OCI-LY1 (cell line): ENCODE measurements around the gene CITED2.

Source experiments
- H2AFZ ChIP-seq: fragments of 200-600 bp; sonication (generic), shearing (Covaris generic); 2 replicates; pipeline ENCODE4 v1.6.0; 2014; ENCODE audit warnings: antibody characterized with exemption, mild to moderate bottlenecking, low read length
- H3F3A ChIP-seq: fragments of 200-600 bp; sonication (generic), shearing (Covaris generic); 2 replicates; pipeline ENCODE4 v1.6.0; 2014; ENCODE audit warnings: mild to moderate bottlenecking, antibody characterized with exemption, low read length, moderate library complexity; ENCODE audit not compliant: insufficient read depth
- H3K27ac ChIP-seq: fragments of 200-600 bp; sonication (generic); 2 replicates; pipeline ENCODE4 v1.5.1; 2014; ENCODE audit warnings: low read length, mixed run types, mild to moderate bottlenecking, low read depth; ENCODE audit not compliant: poor library complexity, severe bottlenecking
- H3K27me3 ChIP-seq: fragments of 200-600 bp; sonication (generic); 2 replicates; pipeline ENCODE4 v1.6.0; 2014; ENCODE audit warnings: antibody characterized with exemption, mild to moderate bottlenecking, low read length, moderate library complexity; ENCODE audit not compliant: insufficient read depth
- H3K36me3 ChIP-seq: fragments of 200-600 bp; sonication (generic); 2 replicates; pipeline ENCODE4 v1.6.1; 2014; ENCODE audit warnings: mild to moderate bottlenecking, antibody characterized with exemption, low read length, moderate library complexity, mixed read lengths; ENCODE audit not compliant: insufficient read depth
- H3K4me1 ChIP-seq: fragments of 200-600 bp; sonication (generic); 2 replicates; pipeline ENCODE4 v1.5.1; 2014; ENCODE audit warnings: mild to moderate bottlenecking, low read length, moderate library complexity; ENCODE audit not compliant: insufficient read depth, severe bottlenecking
- H3K4me2 ChIP-seq: fragments of 200-600 bp; sonication (generic), shearing (Covaris generic); 2 replicates; pipeline ENCODE4 v1.6.1; 2014; ENCODE audit warnings: low read length
- H3K4me3 ChIP-seq: fragments of 200-600 bp; sonication (generic); 2 replicates; pipeline ENCODE4 v1.5.1; 2014; ENCODE audit warnings: low read length, low read depth, mild to moderate bottlenecking, mixed read lengths; ENCODE audit not compliant: poor library complexity, severe bottlenecking
- H3K79me2 ChIP-seq: fragments of 200-600 bp; shearing (Covaris generic); 2 replicates; pipeline ENCODE4 v1.6.1; 2016; ENCODE audit warnings: mixed run types, low read length, mixed read lengths; ENCODE audit not compliant: insufficient read depth
- H3K9ac ChIP-seq: fragments of 200-600 bp; sonication (generic), shearing (Covaris generic); 2 replicates; pipeline ENCODE4 v1.6.1; 2014; ENCODE audit warnings: mild to moderate bottlenecking, low read length, mixed read lengths
- H3K9me2 ChIP-seq: fragments of 200-600 bp; sonication (generic), shearing (Covaris generic); 2 replicates; pipeline ENCODE4 v1.6.1; 2014; ENCODE audit warnings: low read depth, mild to moderate bottlenecking, low read length, mixed read lengths
- H3K9me3 ChIP-seq: fragments of 200-600 bp; shearing (Covaris generic); 2 replicates; pipeline ENCODE4 v1.6.1; 2014; ENCODE audit warnings: low read length, mixed read lengths
- H4K20me1 ChIP-seq: fragments of 200-600 bp; sonication (generic), shearing (Covaris generic); 2 replicates; pipeline ENCODE4 v1.6.0; 2016; ENCODE audit warnings: mild to moderate bottlenecking, low read length; ENCODE audit not compliant: insufficient read depth
- CTCF ChIP-seq: fragments of 200-600 bp; sonication (generic), shearing (Covaris generic); IDR thresholded peaks from 2 replicates; pipeline ENCODE4 v1.5.1; 2017; ENCODE audit warnings: mild to moderate bottlenecking, antibody characterized with exemption, low read length, moderate library complexity, mixed read lengths
- EZH2 ChIP-seq: fragments of 200-600 bp; sonication (generic), shearing (Covaris generic); IDR thresholded peaks from 2 replicates; pipeline ENCODE4 v1.8.0; 2017; ENCODE audit warnings: borderline replicate concordance, mixed run types, mild to moderate bottlenecking, antibody characterized with exemption, low read length, moderate library complexity, mixed read lengths

CITED2 gene

GRCh38 chr6:139341060-139341459, 33.4 kb downstream of the CITED2 start:
- no peak overlapping the region for H2AFZ ChIP-seq

DNA sequence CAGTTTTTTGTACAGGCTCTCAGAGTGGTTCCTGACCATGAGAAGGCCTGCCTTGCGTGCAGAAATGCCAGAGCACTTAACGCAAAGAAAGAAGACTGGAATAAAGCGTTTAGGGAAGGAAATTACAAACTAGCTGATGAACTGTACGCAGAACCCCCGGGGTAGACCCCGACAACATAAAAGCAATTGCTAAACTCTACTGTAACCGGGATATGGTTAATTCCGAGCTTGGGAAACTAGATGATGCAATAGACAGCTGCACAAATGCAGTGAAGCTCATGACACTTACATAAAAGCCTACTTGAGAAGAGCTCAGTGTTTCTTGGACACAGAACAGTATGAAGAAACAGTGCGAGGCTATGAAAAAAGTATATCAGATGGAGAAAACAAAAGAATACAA, 35.7 kb downstream of the CITED2 start:
- H3K4me1 ChIP-seq, result peaks cover 44% of the 10 kb centered on the region
- H3K79me2 ChIP-seq, result no peaks in the 10 kb centered on the region
- H3K4me2 ChIP-seq, result no peak overlapping the region
- H2AFZ ChIP-seq, result no peak overlapping the region
- no peak overlapping the region for H3K4me3 ChIP-seq
- no peaks in the 10 kb centered on the region for H3F3A ChIP-seq
- H4K20me1 ChIP-seq, result no peaks in the 10 kb centered on the region
- no peaks in the 10 kb centered on the region for H3K36me3 ChIP-seq
- H3K9me2 ChIP-seq, result no peaks in the 10 kb centered on the region
- no peaks in the 10 kb centered on the region for H3K9me3 ChIP-seq
- H3K27me3 ChIP-seq, result no peaks in the 10 kb centered on the region
- H3K27ac ChIP-seq, result peak overlapping the region; percentile 79
- H3K9ac ChIP-seq, result no peak overlapping the region
- TF ChIP-seq EZH2 (no peak), CTCF (no peak)

More at GRCh38 chr6:139341060-139341459, 33.4 kb downstream of the CITED2 start:
- no peak overlapping the region for H3K9ac ChIP-seq
- H3F3A ChIP-seq, result no peaks in the 10 kb centered on the region
- no peaks in the 10 kb centered on the region for H3K36me3 ChIP-seq
- H3K9me3 ChIP-seq, result no peaks in the 10 kb centered on the region
- H3K27me3 ChIP-seq, result no peaks in the 10 kb centered on the region
- no peak overlapping the region for H3K27ac ChIP-seq
- TF ChIP-seq EZH2 (no peak), CTCF (no peak)
- H3K79me2 ChIP-seq, result no peaks in the 10 kb centered on the region
- H3K4me2 ChIP-seq, result no peak overlapping the region
- no peak overlapping the region for H3K4me3 ChIP-seq
- peaks cover 44% of the 10 kb centered on the region for H3K4me1 ChIP-seq
- H4K20me1 ChIP-seq, result no peaks in the 10 kb centered on the region
- no peaks in the 10 kb centered on the region for H3K9me2 ChIP-seq

- H3K4me3 ChIP-seq, result no peak overlapping the region
Observed at GRCh38 chr6:139337830-139338229, 36.6 kb downstream of the CITED2 start.

More at GRCh38 chr6:139337830-139338229, 36.6 kb downstream of the CITED2 start:
- Histone ChIP-seq H3K4me1 (peaks cover 37% of the 10 kb centered on the region), H3F3A (no peaks in the 10 kb centered on the region), H3K36me3 (no peaks in the 10 kb centered on the region), H3K9me3 (no peaks in the 10 kb centered on the region), H3K4me2 (no peak overlapping the region), H2AFZ (peak overlapping the region; percentile 71), H3K9me2 (no peaks in the 10 kb centered on the region), H4K20me1 (no peaks in the 10 kb centered on the region), H3K27ac (peak overlapping the region; percentile 79), H3K9ac (no peak overlapping the region), H3K79me2 (no peaks in the 10 kb centered on the region), H3K27me3 (no peaks in the 10 kb centered on the region)
- TF ChIP-seq CTCF, result no peak
- no peak for TF ChIP-seq EZH2
